Colonic mucosa (tissue), 4 donors: ENCODE measurements around the gene DOCK11. TPM values are rescaled to one million over a fixed set of nuclear protein-coding genes. Genes with fewer than 3 reads are reported as not detected.
A peak's percentile ranks its signal among the peaks of the same experiment; 100 is the strongest.

ENCODE experiments used
- DNase-seq: peaks from one replicate; pipeline ENCODE4 v3.0.0-alpha.2; 2020
- H3K27ac ChIP-seq: fragments of 200-600 bp; one replicate; pipeline ENCODE4 v1.8.0; 2021
- H3K27me3 ChIP-seq: fragments of 200-600 bp; one replicate; pipeline ENCODE4 v1.8.0; 2021
- H3K36me3 ChIP-seq: fragments of 200-600 bp; one replicate; pipeline ENCODE4 v1.8.0; 2021
- H3K4me1 ChIP-seq: fragments of 200-600 bp; one replicate; pipeline ENCODE4 v1.8.0; 2021; ENCODE audit warnings: mild to moderate bottlenecking
- H3K4me3 ChIP-seq: fragments of 200-600 bp; one replicate; pipeline ENCODE4 v1.8.0; 2021
- H3K9ac ChIP-seq, 2 donors: one replicate each; pipeline ENCODE4 v1.7.0; 2013; ENCODE audit warnings: control low read depth in 2 of 2, low read depth in 2 of 2, low read length in 2 of 2
- H3K9me3 ChIP-seq: fragments of 200-600 bp; one replicate; pipeline ENCODE4 v1.8.0; 2021
- CTCF ChIP-seq: fragments of 200-600 bp; IDR thresholded peaks from one replicate; pipeline ENCODE4 v1.8.0; 2022; ENCODE audit warnings: antibody characterized with exemption, mild to moderate bottlenecking
- intact Hi-C: fragments of 100-400 bp; cut with DNase I; formaldehyde crosslinking; loops from one replicate; pipeline ENCODE4 v1.14.1; 2022
- total RNA-seq, 2 donors: library from RNA; stranded (reverse); fragmentation: NEBNext Ultra II Directional in 1 of 2; extraction: Animal tissue kit (Norgen Biotek cat#: 25700) in 1 of 2; gene quantifications; one replicate each; pipeline ENCODE4 v1.2.1, GENCODE V29; 2021
- donor health status: healthy.
- donor health status: DM: no; HTN: no; CAD: no.
- donor health status: DM: no; HTN: no; CAD: no.

DOCK11 gene
- total RNA-seq, 2 donors from 2014 or later = 3.3 to 8.7 TPM

DNA sequence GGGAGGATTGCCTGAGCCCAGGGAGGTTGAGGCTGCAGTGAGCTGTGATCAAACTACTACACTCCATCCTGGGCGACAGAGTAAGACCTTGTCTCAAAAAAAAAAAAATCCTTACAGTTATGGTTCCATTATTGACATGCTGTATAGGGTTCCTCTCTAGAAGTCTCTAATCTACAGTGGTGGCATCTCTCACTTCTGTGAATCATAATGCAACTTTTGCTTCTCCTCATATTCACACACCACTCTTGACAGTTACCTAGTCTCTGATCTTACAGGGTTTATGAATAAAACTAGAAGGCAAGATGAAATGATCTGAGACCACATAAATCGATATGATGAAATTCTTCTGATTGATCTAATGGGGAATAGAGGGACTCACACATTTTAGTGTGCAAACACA is 40.6 kb downstream of the DOCK11 start:
- H3K9me3 ChIP-seq = no peaks in the 10 kb centered on the region
- no peak overlapping the region for H3K27ac ChIP-seq
- no peak for DNase-seq
- no peaks in the 10 kb centered on the region for H3K36me3 ChIP-seq
- no peak overlapping the region for H3K9ac ChIP-seq
- intact Hi-C loops = no loop called here
- no peak overlapping the region for H3K4me3 ChIP-seq
- H3K4me1 ChIP-seq = no peaks in the 10 kb centered on the region
- TF ChIP-seq CTCF = no peak
- no peaks in the 10 kb centered on the region for H3K27me3 ChIP-seq

GRCh38 chrX:118536687-118537461 is 41.3 kb downstream of the DOCK11 start:
- TF ChIP-seq CTCF = no peak
- intact Hi-C loops = no loop called here
- H3K27ac ChIP-seq = no peak overlapping the region
- H3K4me1 ChIP-seq = no peaks in the 10 kb centered on the region
- DNase-seq = no peak
- peak overlapping the region in 1 of 2 donors; percentile 24 for H3K9ac ChIP-seq
- H3K9me3 ChIP-seq = no peaks in the 10 kb centered on the region
- H3K4me3 ChIP-seq = no peak overlapping the region
- H3K36me3 ChIP-seq = no peaks in the 10 kb centered on the region
- no peaks in the 10 kb centered on the region for H3K27me3 ChIP-seq

DNA sequence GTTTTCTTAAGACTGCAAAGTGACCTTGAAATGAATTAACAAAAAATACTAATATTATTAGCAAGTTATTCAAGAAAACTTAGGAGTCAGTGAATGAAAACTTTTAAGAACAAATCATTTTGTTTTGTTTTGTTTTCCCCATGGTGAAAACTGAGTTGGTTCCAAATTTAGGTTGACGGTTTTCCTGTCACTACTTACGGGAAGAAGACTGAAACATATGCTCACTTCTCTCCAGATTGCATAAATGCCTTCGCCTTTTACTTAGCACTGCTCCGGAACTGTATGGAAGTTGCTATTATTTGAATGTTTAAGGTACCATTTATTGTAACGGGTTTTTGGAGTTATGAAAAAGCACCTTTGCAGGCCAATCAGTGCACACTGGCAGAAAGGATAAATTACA is 42.8 kb downstream of the DOCK11 start:
- Histone ChIP-seq H3K9ac (no peak overlapping the region), H3K27ac (no peak overlapping the region), H3K4me1 (no peaks in the 10 kb centered on the region), H3K36me3 (no peaks in the 10 kb centered on the region), H3K9me3 (no peaks in the 10 kb centered on the region), H3K27me3 (no peaks in the 10 kb centered on the region), H3K4me3 (no peak overlapping the region)
- no peak for TF ChIP-seq CTCF
- DNase-seq = no peak
- intact Hi-C loops = no loop called here

DNA sequence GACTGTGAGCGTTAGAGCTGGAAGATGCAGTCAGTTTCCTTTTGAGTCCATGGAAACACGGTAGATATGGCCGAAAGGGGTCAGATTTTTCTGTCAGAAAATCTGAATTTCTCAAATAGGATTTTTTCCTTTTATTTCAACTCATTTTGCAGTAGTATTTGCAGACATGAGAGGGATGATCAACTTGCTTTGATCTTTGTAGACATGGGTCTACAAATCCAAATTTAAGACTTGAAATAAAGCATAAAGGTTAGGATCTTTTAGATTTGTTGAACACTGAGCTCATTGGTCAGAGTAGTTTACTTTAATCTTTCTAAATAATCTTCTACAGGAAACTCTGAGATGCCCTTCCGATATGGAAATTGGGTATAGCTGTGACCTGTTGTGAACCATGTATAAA is 44.7 kb downstream of the DOCK11 start:
- Histone ChIP-seq H3K4me1 (no peaks in the 10 kb centered on the region), H3K27me3 (no peaks in the 10 kb centered on the region), H3K9me3 (no peaks in the 10 kb centered on the region), H3K9ac (no peak overlapping the region), H3K36me3 (no peaks in the 10 kb centered on the region), H3K4me3 (no peak overlapping the region), H3K27ac (no peak overlapping the region)
- no peak for DNase-seq
- intact Hi-C loops = no loop called here
- no peak for TF ChIP-seq CTCF

DNA sequence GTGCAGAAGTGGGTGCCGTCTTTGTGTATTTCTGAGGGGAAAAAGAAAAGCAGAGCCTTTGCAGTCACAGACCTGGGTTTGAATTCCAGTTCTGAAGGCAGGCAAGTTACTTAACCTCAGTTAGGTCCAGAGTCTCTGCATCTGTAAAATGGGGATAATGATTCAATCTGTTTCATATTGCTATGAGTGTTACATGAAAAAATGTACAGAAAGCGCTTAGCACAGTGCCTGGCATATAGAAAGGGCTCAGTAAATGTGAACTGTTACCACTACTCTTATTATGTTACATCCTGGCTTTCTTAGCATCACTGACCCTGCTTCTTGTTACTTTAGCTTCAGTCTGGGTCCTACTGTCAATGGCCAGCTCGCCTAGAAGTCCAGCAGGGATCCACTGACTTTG is 45.9 kb downstream of the DOCK11 start:
- Histone ChIP-seq H3K36me3 (no peaks in the 10 kb centered on the region), H3K4me3 (no peak overlapping the region), H3K4me1 (no peaks in the 10 kb centered on the region), H3K9ac (no peak overlapping the region), H3K9me3 (no peaks in the 10 kb centered on the region), H3K27me3 (no peaks in the 10 kb centered on the region), H3K27ac (no peak overlapping the region)
- intact Hi-C loops = no loop called here
- no peak for TF ChIP-seq CTCF
- no peak for DNase-seq
